Mesendoderm (in vitro differentiated cells): ENCODE measurements around the gene DYRK1A.

Experiments
- DNase-seq: peaks from one replicate; pipeline ENCODE4 v3.0.0; 2013
- H2AK5ac ChIP-seq: 2 replicates; pipeline ENCODE4 v1.6.1; 2013; ENCODE audit warnings: low read length, inconsistent platforms
- H2BK120ac ChIP-seq: 2 replicates; pipeline ENCODE4 v1.6.1; 2013; ENCODE audit warnings: low read depth, mild to moderate bottlenecking, low read length, moderate library complexity, mixed read lengths
- H2BK15ac ChIP-seq: replicated peaks from 2 replicates; pipeline ENCODE4 v1.6.1; 2013; ENCODE audit warnings: low read depth, mild to moderate bottlenecking, moderate library complexity
- H2BK5ac ChIP-seq: 2 replicates; pipeline ENCODE4 v1.6.1; 2013; ENCODE audit warnings: low read length, inconsistent platforms
- H3K18ac ChIP-seq: 2 replicates; pipeline ENCODE4 v1.6.1; 2013; ENCODE audit warnings: mild to moderate bottlenecking, low read length, mixed read lengths
- H3K23ac ChIP-seq: one replicate; pipeline ENCODE4 v1.6.1; 2013; ENCODE audit warnings: low read length
- H3K27ac ChIP-seq: 2 replicates; pipeline ENCODE4 v1.5.1; 2013; ENCODE audit warnings: low read depth, mild to moderate bottlenecking, inconsistent platforms, low read length, moderate library complexity
- H3K27me3 ChIP-seq: 2 replicates; pipeline ENCODE4 v1.6.1; 2013; ENCODE audit warnings: low read length, control low read depth, mild to moderate bottlenecking, inconsistent platforms; ENCODE audit not compliant: insufficient read depth, poor library complexity
- H3K36me3 ChIP-seq: 2 replicates; pipeline ENCODE4 v1.6.1; 2013; ENCODE audit warnings: low read length, inconsistent platforms; ENCODE audit not compliant: control insufficient read depth, insufficient read depth
- H3K4ac ChIP-seq: one replicate; pipeline ENCODE4 v1.6.1; 2013; ENCODE audit warnings: low read depth, mild to moderate bottlenecking, low read length, moderate library complexity
- H3K4me1 ChIP-seq: 2 replicates; pipeline ENCODE4 v1.6.1; 2013; ENCODE audit warnings: low read depth, low read length, inconsistent platforms; ENCODE audit not compliant: control insufficient read depth
- H3K4me2 ChIP-seq: 2 replicates; pipeline ENCODE4 v1.6.1; 2013; ENCODE audit warnings: low read length
- H3K4me3 ChIP-seq: 2 replicates; pipeline ENCODE4 v1.5.1; 2013; ENCODE audit warnings: mild to moderate bottlenecking, low read length
- H3K56ac ChIP-seq: one replicate; pipeline ENCODE4 v1.6.1; 2013; ENCODE audit warnings: low read length
- H3K79me1 ChIP-seq: 2 replicates; pipeline ENCODE4 v1.6.1; 2013; ENCODE audit warnings: low read length, inconsistent platforms
- H3K79me2 ChIP-seq: 2 replicates; pipeline ENCODE4 v1.6.1; 2013; ENCODE audit warnings: mild to moderate bottlenecking, low read length; ENCODE audit not compliant: control insufficient read depth, insufficient read depth
- H3K9ac ChIP-seq: 2 replicates; pipeline ENCODE4 v1.6.1; 2013; ENCODE audit warnings: low read length, inconsistent platforms
- H4K5ac ChIP-seq: one replicate; pipeline ENCODE4 v1.6.1; 2013; ENCODE audit warnings: low read length
- H4K8ac ChIP-seq: one replicate; pipeline ENCODE4 v1.6.1; 2013; ENCODE audit warnings: low read depth, mild to moderate bottlenecking, control low read depth, low read length, moderate library complexity
- WGBS: extraction: QIAGEN DNeasy Blood & Tissue Kit; methylation state at CpG from one replicate; pipeline ENCODE4 v1.1.7; 2013; ENCODE audit warnings: low lambda C conversion rate, missing lambda C conversion rate; ENCODE audit not compliant: insufficient coverage; ENCODE audit errors: extremely low coverage; 5-methylcytosine and 5-hydroxymethylcytosine counted together

DYRK1A gene

GRCh38 chr21:37555672-37556261 lies 189.2 kb downstream of the DYRK1A start:
- H3K79me1 ChIP-seq = no peaks in the 10 kb centered on the region
- no peak overlapping the region for H3K9ac ChIP-seq
- H3K4ac ChIP-seq = no peak overlapping the region
- no peak overlapping the region for H3K56ac ChIP-seq
- H3K27ac ChIP-seq = no peak overlapping the region
- H2BK5ac ChIP-seq = no peak overlapping the region
- no peak overlapping the region for H2BK15ac ChIP-seq
- no peak for DNase-seq
- H3K36me3 ChIP-seq = no peaks in the 10 kb centered on the region
- no peaks in the 10 kb centered on the region for H3K27me3 ChIP-seq
- no peak overlapping the region for H4K5ac ChIP-seq
- no CpG with 5 or more reads among the region's 15 CpGs for WGBS
- H2BK120ac ChIP-seq = no peak overlapping the region
- H3K4me2 ChIP-seq = no peak overlapping the region
- no peak overlapping the region for H3K18ac ChIP-seq
- H3K4me1 ChIP-seq = no peaks in the 10 kb centered on the region
- H2AK5ac ChIP-seq = no peak overlapping the region
- no peaks in the 10 kb centered on the region for H3K79me2 ChIP-seq
- no peak overlapping the region for H3K23ac ChIP-seq
- H4K8ac ChIP-seq = no peak overlapping the region
- no peak overlapping the region for H3K4me3 ChIP-seq

GRCh38 chr21:37557261-37557950 lies 190.8 kb downstream of the DYRK1A start:
- no peak overlapping the region for H3K4me3 ChIP-seq
- WGBS = no CpG with 5 or more reads among the region's 8 CpGs
- no peak overlapping the region for H2BK5ac ChIP-seq
- no peak overlapping the region for H3K9ac ChIP-seq
- peak; percentile 19 for DNase-seq
- no peak overlapping the region for H3K27ac ChIP-seq
- H2AK5ac ChIP-seq = no peak overlapping the region
- H3K27me3 ChIP-seq = no peaks in the 10 kb centered on the region
- no peak overlapping the region for H3K23ac ChIP-seq
- no peak overlapping the region for H3K4ac ChIP-seq
- H3K4me2 ChIP-seq = no peak overlapping the region
- H2BK120ac ChIP-seq = no peak overlapping the region
- H3K56ac ChIP-seq = no peak overlapping the region
- no peak overlapping the region for H4K5ac ChIP-seq
- no peaks in the 10 kb centered on the region for H3K36me3 ChIP-seq
- no peaks in the 10 kb centered on the region for H3K4me1 ChIP-seq
- no peak overlapping the region for H2BK15ac ChIP-seq
- H4K8ac ChIP-seq = no peak overlapping the region
- no peaks in the 10 kb centered on the region for H3K79me1 ChIP-seq
- no peaks in the 10 kb centered on the region for H3K79me2 ChIP-seq
- H3K18ac ChIP-seq = no peak overlapping the region

- H3K36me3 ChIP-seq = no peaks in the 10 kb centered on the region
- no peak overlapping the region for H2AK5ac ChIP-seq
- H3K4ac ChIP-seq = no peak overlapping the region
- no peaks in the 10 kb centered on the region for H3K79me2 ChIP-seq
- DNase-seq = no peak
- H3K9ac ChIP-seq = no peak overlapping the region
- H3K79me1 ChIP-seq = no peaks in the 10 kb centered on the region
- H2BK5ac ChIP-seq = no peak overlapping the region
- H3K4me3 ChIP-seq = no peak overlapping the region
- H3K18ac ChIP-seq = no peak overlapping the region
- H4K8ac ChIP-seq = no peak overlapping the region
- no peak overlapping the region for H3K56ac ChIP-seq
- H3K4me1 ChIP-seq = peaks cover 2% of the 10 kb centered on the region
- no peak overlapping the region for H3K27ac ChIP-seq
- H3K4me2 ChIP-seq = no peak overlapping the region
- H2BK15ac ChIP-seq = no peak overlapping the region
- WGBS = no CpG with 5 or more reads among the region's 8 CpGs
- H2BK120ac ChIP-seq = no peak overlapping the region
- H3K27me3 ChIP-seq = no peaks in the 10 kb centered on the region
- no peak overlapping the region for H4K5ac ChIP-seq
- H3K23ac ChIP-seq = no peak overlapping the region
Measured at GRCh38 chr21:37558676-37559211, 192.2 kb downstream of the DYRK1A start.

GRCh38 chr21:37560385-37560784 lies 193.8 kb downstream of the DYRK1A start:
- H3K23ac ChIP-seq = no peak overlapping the region
- no peaks in the 10 kb centered on the region for H3K36me3 ChIP-seq
- H4K5ac ChIP-seq = no peak overlapping the region
- peak overlapping the region; percentile 27 for H2AK5ac ChIP-seq
- H3K4me3 ChIP-seq = no peak overlapping the region
- H3K56ac ChIP-seq = no peak overlapping the region
- H3K4me1 ChIP-seq = peaks cover 11% of the 10 kb centered on the region
- H3K27me3 ChIP-seq = no peaks in the 10 kb centered on the region
- H3K79me2 ChIP-seq = no peaks in the 10 kb centered on the region
- H3K18ac ChIP-seq = no peak overlapping the region
- H2BK5ac ChIP-seq = no peak overlapping the region
- no peaks in the 10 kb centered on the region for H3K79me1 ChIP-seq
- no peak overlapping the region for H3K4me2 ChIP-seq
- DNase-seq = no peak
- no peak overlapping the region for H3K27ac ChIP-seq
- no CpG with 5 or more reads among the region's 5 CpGs for WGBS
- no peak overlapping the region for H2BK120ac ChIP-seq
- H4K8ac ChIP-seq = no peak overlapping the region
- H3K4ac ChIP-seq = no peak overlapping the region
- no peak overlapping the region for H2BK15ac ChIP-seq
- H3K9ac ChIP-seq = no peak overlapping the region

GRCh38 chr21:37561506-37561905 lies 194.9 kb downstream of the DYRK1A start:
- peaks cover 13% of the 10 kb centered on the region for H3K4me1 ChIP-seq
- no peak overlapping the region for H3K27ac ChIP-seq
- no peak overlapping the region for H2BK15ac ChIP-seq
- H3K36me3 ChIP-seq = no peaks in the 10 kb centered on the region
- H3K9ac ChIP-seq = no peak overlapping the region
- WGBS = no CpG with 5 or more reads among the region's 7 CpGs
- no peak overlapping the region for H2BK5ac ChIP-seq
- no peaks in the 10 kb centered on the region for H3K79me2 ChIP-seq
- H3K18ac ChIP-seq = no peak overlapping the region
- no peak overlapping the region for H3K4me3 ChIP-seq
- H2BK120ac ChIP-seq = no peak overlapping the region
- H4K5ac ChIP-seq = no peak overlapping the region
- H2AK5ac ChIP-seq = no peak overlapping the region
- H3K23ac ChIP-seq = no peak overlapping the region
- H3K79me1 ChIP-seq = no peaks in the 10 kb centered on the region
- DNase-seq = no peak
- H3K56ac ChIP-seq = no peak overlapping the region
- no peak overlapping the region for H3K4me2 ChIP-seq
- no peak overlapping the region for H4K8ac ChIP-seq
- H3K27me3 ChIP-seq = no peaks in the 10 kb centered on the region
- no peak overlapping the region for H3K4ac ChIP-seq
